RWPE2 (cell line): ENCODE results near the gene CACNA2D3.

ENCODE experiments used
- ATAC-seq: fragments of 200-7000 bp; cut with Tn5 transposase; 3 replicates; pipeline ENCODE4 v1.9.1; 2021; ENCODE audit warnings: low read depth
- DNase-seq: peaks from one replicate; pipeline ENCODE4 v3.0.0-alpha.2; 2020; ENCODE audit warnings: low spot score
- H3K27ac ChIP-seq: fragments of 450-650 bp; 2 replicates; pipeline ENCODE4 v1.5.1; 2017; ENCODE audit warnings: mild to moderate bottlenecking; ENCODE audit not compliant: poor library complexity, severe bottlenecking
- H3K27me3 ChIP-seq: fragments of 250-450 bp; sonication (Bioruptor Pico); 2 replicates; pipeline ENCODE4 v1.5.1; 2021; ENCODE audit warnings: mild to moderate bottlenecking, moderate library complexity; ENCODE audit not compliant: insufficient read depth, poor library complexity, severe bottlenecking
- H3K36me3 ChIP-seq: fragments of 250-450 bp; sonication (Bioruptor Pico); 2 replicates; pipeline ENCODE4 v1.5.1; 2020; ENCODE audit warnings: low read depth, mild to moderate bottlenecking, moderate library complexity
- H3K4me1 ChIP-seq: fragments of 250-450 bp; sonication (Bioruptor Pico); 2 replicates; pipeline ENCODE4 v1.5.1; 2021; ENCODE audit warnings: mild to moderate bottlenecking, moderate library complexity; ENCODE audit not compliant: insufficient read depth, poor library complexity, severe bottlenecking
- H3K4me3 ChIP-seq: fragments of 250-450 bp; sonication (Bioruptor Pico); 2 replicates; pipeline ENCODE4 v1.5.1; 2021; ENCODE audit warnings: mild to moderate bottlenecking, moderate library complexity; ENCODE audit not compliant: severe bottlenecking
- H3K9me3 ChIP-seq: fragments of 250-450 bp; sonication (Bioruptor Pico); 2 replicates; pipeline ENCODE4 v1.5.1; 2021; ENCODE audit warnings: mild to moderate bottlenecking, moderate library complexity; ENCODE audit not compliant: severe bottlenecking
- TF ChIP-seq, protein P1 (sequence below): fragments of 450-650 bp; IDR thresholded peaks from one replicate; pipeline ENCODE4 v1.5.1; 2017; ENCODE audit warnings: mild to moderate bottlenecking, moderate library complexity; ENCODE audit not compliant: poor library complexity, severe bottlenecking

The CACNA2D3 gene

DNA sequence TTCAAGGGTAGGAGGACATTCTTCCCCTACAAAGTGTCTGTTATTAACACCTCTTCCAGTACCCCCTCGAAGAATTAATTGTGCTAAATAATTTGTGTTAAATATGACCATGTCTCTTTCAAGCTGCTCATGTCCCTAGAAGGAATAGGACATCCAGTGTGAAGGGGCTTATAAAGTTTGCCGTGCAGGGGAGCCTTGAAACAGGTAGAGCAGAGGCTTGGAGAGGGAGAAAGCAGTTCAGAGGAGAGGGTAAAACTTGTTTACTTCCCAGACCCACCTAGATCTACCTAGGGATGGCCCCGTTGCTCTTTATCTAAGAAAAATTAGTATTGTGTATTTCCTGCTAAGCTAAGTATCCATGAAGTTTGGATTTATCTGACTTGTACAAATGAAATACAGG is 114.8 kb downstream of the CACNA2D3 start:
- no peaks in the 10 kb centered on the region for H3K27me3 ChIP-seq
- ATAC-seq, result no peak
- H3K4me1 ChIP-seq, result no peaks in the 10 kb centered on the region
- H3K9me3 ChIP-seq, result no peaks in the 10 kb centered on the region
- no peaks in the 10 kb centered on the region for H3K36me3 ChIP-seq
- H3K27ac ChIP-seq, result no peak overlapping the region
- TF ChIP-seq, protein P1, sequence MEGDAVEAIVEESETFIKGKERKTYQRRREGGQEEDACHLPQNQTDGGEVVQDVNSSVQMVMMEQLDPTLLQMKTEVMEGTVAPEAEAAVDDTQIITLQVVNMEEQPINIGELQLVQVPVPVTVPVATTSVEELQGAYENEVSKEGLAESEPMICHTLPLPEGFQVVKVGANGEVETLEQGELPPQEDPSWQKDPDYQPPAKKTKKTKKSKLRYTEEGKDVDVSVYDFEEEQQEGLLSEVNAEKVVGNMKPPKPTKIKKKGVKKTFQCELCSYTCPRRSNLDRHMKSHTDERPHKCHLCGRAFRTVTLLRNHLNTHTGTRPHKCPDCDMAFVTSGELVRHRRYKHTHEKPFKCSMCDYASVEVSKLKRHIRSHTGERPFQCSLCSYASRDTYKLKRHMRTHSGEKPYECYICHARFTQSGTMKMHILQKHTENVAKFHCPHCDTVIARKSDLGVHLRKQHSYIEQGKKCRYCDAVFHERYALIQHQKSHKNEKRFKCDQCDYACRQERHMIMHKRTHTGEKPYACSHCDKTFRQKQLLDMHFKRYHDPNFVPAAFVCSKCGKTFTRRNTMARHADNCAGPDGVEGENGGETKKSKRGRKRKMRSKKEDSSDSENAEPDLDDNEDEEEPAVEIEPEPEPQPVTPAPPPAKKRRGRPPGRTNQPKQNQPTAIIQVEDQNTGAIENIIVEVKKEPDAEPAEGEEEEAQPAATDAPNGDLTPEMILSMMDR, result no peak
- no peak for DNase-seq
- H3K4me3 ChIP-seq, result no peak overlapping the region

DNA sequence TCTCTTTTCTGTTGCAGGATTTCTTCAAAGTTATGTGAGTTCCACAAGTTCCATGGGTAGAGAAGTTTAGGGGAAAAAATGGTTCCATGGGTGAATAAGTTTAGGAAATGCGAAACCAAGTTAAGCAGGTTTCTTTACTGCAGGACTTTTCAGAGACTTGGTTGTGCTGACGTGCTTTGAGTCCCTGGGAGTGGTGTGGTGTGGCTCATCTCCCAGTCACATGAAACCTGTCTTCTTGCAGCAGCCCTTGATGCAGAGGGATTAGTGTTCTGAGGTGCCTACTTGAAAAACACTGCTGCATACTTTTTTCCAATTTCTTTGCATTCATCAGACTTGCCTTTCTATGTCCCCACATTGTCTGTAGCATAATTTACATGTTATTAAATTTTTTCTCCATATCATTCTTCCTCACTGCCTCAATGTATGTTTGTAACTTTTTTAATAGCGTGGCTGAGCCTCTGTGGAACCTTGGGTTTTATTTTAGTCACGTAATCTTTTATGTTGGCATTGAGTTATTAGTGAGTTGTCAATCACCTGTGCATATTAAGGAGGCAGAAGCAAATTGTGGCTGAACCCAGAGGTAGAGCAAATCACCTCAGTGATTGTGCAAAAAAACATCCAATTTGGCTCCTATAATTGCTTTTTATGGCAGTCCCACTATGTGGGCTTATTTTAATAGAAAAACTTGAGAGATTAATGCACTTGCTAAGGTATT is 115.6 kb downstream of the CACNA2D3 start:
- Histone ChIP-seq H3K4me3 (no peak overlapping the region), H3K9me3 (no peaks in the 10 kb centered on the region), H3K36me3 (no peaks in the 10 kb centered on the region), H3K4me1 (no peaks in the 10 kb centered on the region), H3K27me3 (no peaks in the 10 kb centered on the region), H3K27ac (no peak overlapping the region)
- ATAC-seq (no peak), DNase-seq (no peak)
- TF ChIP-seq, protein P1, result no peak

- no peak overlapping the region for H3K4me3 ChIP-seq
- no peaks in the 10 kb centered on the region for H3K27me3 ChIP-seq
- ATAC-seq, result no peak
- no peak overlapping the region for H3K27ac ChIP-seq
- TF ChIP-seq, protein P1, result no peak
- H3K36me3 ChIP-seq, result no peaks in the 10 kb centered on the region
- no peak for DNase-seq
- H3K9me3 ChIP-seq, result no peaks in the 10 kb centered on the region
- H3K4me1 ChIP-seq, result no peaks in the 10 kb centered on the region
These were observed 118.0 kb downstream of the CACNA2D3 start for GRCh38 chr3:54240309-54240708.

DNA sequence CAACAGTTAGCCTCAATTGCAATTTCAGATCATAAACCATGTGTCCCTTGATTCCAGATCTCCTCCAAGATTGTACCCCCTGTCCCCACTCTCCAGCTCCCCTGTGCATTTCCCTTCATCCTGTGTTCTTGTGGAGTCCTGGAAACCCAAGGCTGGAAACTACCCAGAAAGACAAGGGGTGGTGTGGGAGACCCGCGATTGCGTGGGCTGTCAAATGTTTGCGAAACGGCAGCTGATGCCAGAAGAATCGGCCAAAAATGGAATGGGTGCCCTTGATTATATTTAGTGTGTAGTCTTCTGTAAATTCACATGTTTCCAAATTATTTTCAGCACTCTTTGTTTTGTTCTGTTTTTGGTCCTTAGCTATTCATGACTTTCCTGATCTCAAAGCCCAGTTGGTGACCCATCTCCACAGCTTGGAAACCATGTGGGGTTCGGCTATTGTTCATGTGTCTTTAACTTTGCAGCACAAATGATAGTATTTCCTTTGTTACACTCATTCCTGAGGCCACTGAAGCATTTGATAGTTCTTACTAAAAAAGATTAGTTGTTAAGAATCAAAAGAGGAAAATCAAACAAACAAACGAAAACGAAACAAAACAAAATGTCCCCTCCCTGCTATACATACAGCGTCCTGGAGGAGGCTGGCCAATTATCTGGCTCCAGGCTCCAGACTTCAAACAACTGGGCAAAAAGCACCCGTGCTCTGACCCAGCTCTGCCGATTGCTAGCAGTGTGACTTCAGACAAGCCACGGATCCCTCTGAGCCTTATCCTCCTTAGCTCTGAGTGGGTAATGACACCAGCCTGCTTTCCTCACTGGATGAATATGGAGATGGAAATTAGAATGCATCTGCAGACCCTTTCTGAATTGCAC is 120.9 kb downstream of the CACNA2D3 start:
- Histone ChIP-seq H3K27me3 (no peaks in the 10 kb centered on the region), H3K4me3 (peak overlapping the region; percentile 30), H3K36me3 (no peaks in the 10 kb centered on the region), H3K9me3 (no peaks in the 10 kb centered on the region), H3K4me1 (no peaks in the 10 kb centered on the region), H3K27ac (no peak overlapping the region)
- TF ChIP-seq, protein P1, result no peak
- DNase-seq (no peak), ATAC-seq (peak; percentile 78)
